Fibroblast of skin of right biceps (primary cell): ENCODE measurements around the gene CPNE6.

Experiments
- DNase-seq: peaks from one replicate; pipeline ENCODE4 v3.0.0-alpha.2; 2013

CPNE6 gene

GRCh38 chr14:24055971-24056799 is 15.2 kb upstream of the CPNE6 start:
- DNase-seq: no peak

- no peak for DNase-seq
Measured at GRCh38 chr14:24056800-24057184, 14.6 kb upstream of the CPNE6 start.

- no peak for DNase-seq
Measured at GRCh38 chr14:24057271-24057670, 14.1 kb upstream of the CPNE6 start.

GRCh38 chr14:24057867-24058259 is 13.5 kb upstream of the CPNE6 start:
- no peak for DNase-seq

- DNase-seq: peak; percentile 69
Measured at GRCh38 chr14:24058260-24058950, 13.0 kb upstream of the CPNE6 start.

GRCh38 chr14:24058951-24059475 is 12.3 kb upstream of the CPNE6 start:
- DNase-seq: no peak

- DNase-seq: no peak
Measured at GRCh38 chr14:24059841-24060388, 11.4 kb upstream of the CPNE6 start.

- no peak for DNase-seq
Measured at GRCh38 chr14:24060443-24060842, 10.9 kb upstream of the CPNE6 start.

GRCh38 chr14:24060984-24061913 is 10.1 kb upstream of the CPNE6 start:
- no peak for DNase-seq

GRCh38 chr14:24062216-24062980 is 9.0 kb upstream of the CPNE6 start:
- DNase-seq: no peak

- DNase-seq: no peak
Measured at GRCh38 chr14:24063263-24063836, 8.0 kb upstream of the CPNE6 start.

GRCh38 chr14:24064091-24064795 is 7.1 kb upstream of the CPNE6 start:
- DNase-seq: no peak

- DNase-seq: no peak
Measured at GRCh38 chr14:24064856-24065255, 6.5 kb upstream of the CPNE6 start.

GRCh38 chr14:24065408-24065807 is 6.0 kb upstream of the CPNE6 start:
- no peak for DNase-seq

GRCh38 chr14:24066496-24067132 is 4.7 kb upstream of the CPNE6 start:
- DNase-seq: no peak

GRCh38 chr14:24067133-24068082 is 4.0 kb upstream of the CPNE6 start:
- DNase-seq: no peak

GRCh38 chr14:24068711-24069410 is 2.5 kb upstream of the CPNE6 start:
- no peak for DNase-seq

- DNase-seq: no peak
Measured at GRCh38 chr14:24069411-24069735, 2.0 kb upstream of the CPNE6 start.
